Loucy (cell line): ENCODE results near the gene CORO2B.

Source experiments
- H2AFZ ChIP-seq: fragments of 200-600 bp; sonication (generic); 2 replicates; pipeline ENCODE4 v1.6.0; 2016; ENCODE audit warnings: antibody characterized with exemption, mild to moderate bottlenecking, low read length, moderate library complexity
- H3F3A ChIP-seq: fragments of 200-600 bp; 2 replicates; pipeline ENCODE4 v1.6.0; 2016; ENCODE audit warnings: antibody characterized with exemption, low read depth, mild to moderate bottlenecking
- H3K27me3 ChIP-seq: fragments of 200-600 bp; sonication (generic); 2 replicates; pipeline ENCODE4 v1.6.1; 2014; ENCODE audit warnings: low read length, mild to moderate bottlenecking; ENCODE audit not compliant: insufficient read depth, poor library complexity, severe bottlenecking
- H3K36me3 ChIP-seq: fragments of 200-600 bp; sonication (generic); 2 replicates; pipeline ENCODE4 v1.6.1; 2016; ENCODE audit warnings: low read length; ENCODE audit not compliant: insufficient read depth
- H3K4me1 ChIP-seq: fragments of 200-600 bp; sonication (generic); 2 replicates; pipeline ENCODE4 v1.5.1; 2014; ENCODE audit warnings: low read length, mild to moderate bottlenecking; ENCODE audit not compliant: insufficient read depth, poor library complexity, severe bottlenecking
- H3K4me2 ChIP-seq: fragments of 200-600 bp; sonication (generic); 2 replicates; pipeline ENCODE4 v1.6.0; 2014; ENCODE audit warnings: antibody characterized with exemption, low read length, low read depth, mild to moderate bottlenecking; ENCODE audit not compliant: poor library complexity, severe bottlenecking
- H3K4me3 ChIP-seq: fragments of 200-600 bp; sonication (generic); 2 replicates; pipeline ENCODE4 v1.5.1; 2014; ENCODE audit warnings: low read length, mild to moderate bottlenecking, mixed read lengths; ENCODE audit not compliant: poor library complexity, severe bottlenecking
- H3K79me2 ChIP-seq: fragments of 200-600 bp; sonication (generic); 2 replicates; pipeline ENCODE4 v1.6.1; 2014; ENCODE audit warnings: low read length; ENCODE audit not compliant: insufficient read depth
- H3K9ac ChIP-seq: fragments of 200-600 bp; sonication (generic); 2 replicates; pipeline ENCODE4 v1.6.0; 2014; ENCODE audit warnings: mild to moderate bottlenecking, low read depth, low read length, moderate library complexity; ENCODE audit not compliant: poor library complexity, severe bottlenecking
- H3K9me2 ChIP-seq: fragments of 200-600 bp; sonication (generic); replicated peaks from 2 replicates; pipeline ENCODE4 v1.6.1; 2016; ENCODE audit warnings: low read depth, low read length, mixed read lengths
- H3K9me3 ChIP-seq: fragments of 200-600 bp; sonication (generic); 2 replicates; pipeline ENCODE4 v1.6.1; 2014; ENCODE audit warnings: mild to moderate bottlenecking, antibody characterized with exemption, low read length, low read depth; ENCODE audit not compliant: insufficient read depth
- H4K20me1 ChIP-seq: fragments of 200-600 bp; sonication (generic); 2 replicates; pipeline ENCODE4 v1.6.0; 2014; ENCODE audit warnings: antibody characterized with exemption, low read length, mild to moderate bottlenecking; ENCODE audit not compliant: insufficient read depth, poor library complexity, severe bottlenecking
- EZH2phosphoT487 ChIP-seq: fragments of 200-600 bp; IDR thresholded peaks from 2 replicates; pipeline ENCODE4 v1.6.1; 2018; ENCODE audit warnings: antibody characterized with exemption, mild to moderate bottlenecking, moderate library complexity, borderline replicate concordance
- TF ChIP-seq, protein P1 (sequence below): fragments of 200-600 bp; sonication (generic); conservative IDR thresholded peaks from 2 replicates; pipeline ENCODE4 v1.5.1; 2014; ENCODE audit warnings: mild to moderate bottlenecking, antibody characterized with exemption, low read length

Gene CORO2B

DNA sequence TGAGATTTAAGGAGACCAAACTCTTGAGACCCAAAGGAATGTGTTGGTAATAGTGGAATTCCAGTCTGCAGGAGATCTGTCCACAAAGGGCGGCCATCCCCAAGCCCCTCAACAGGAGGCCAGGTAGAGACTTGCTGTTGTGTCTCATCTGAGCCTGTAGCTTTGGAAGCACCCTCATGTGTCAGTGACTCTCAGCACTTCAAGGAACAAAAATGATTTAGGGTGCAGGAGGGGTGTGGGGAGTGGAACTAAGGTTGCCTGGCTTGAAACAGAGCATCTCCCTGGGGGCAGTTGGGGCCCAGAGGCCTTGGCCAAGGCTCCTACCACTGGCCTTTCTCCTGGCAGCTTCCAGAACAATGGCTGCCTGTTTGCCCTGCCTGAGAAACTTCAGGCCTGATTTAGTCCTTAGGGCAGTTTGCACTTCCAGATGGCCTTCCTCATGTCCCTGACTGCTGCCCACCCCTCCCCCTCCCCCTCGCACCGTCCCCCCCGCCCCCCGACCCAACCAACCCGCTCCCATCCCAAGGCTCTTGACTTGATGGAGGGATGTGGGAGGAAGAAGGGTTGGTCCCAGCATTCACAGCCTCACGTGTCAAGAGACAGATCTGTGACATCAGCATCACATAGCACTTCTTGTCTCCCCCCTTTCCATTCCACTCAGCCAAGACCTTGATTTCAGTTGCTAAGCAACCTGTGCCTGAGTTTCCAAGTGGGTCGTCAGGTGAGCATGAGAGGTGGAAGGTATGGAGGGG is 77.1 kb downstream of the CORO2B start:
- no peaks in the 10 kb centered on the region for H3K27me3 ChIP-seq
- no peaks in the 10 kb centered on the region for H3K9me3 ChIP-seq
- H3K4me1 ChIP-seq: no peaks in the 10 kb centered on the region
- no peak overlapping the region for H2AFZ ChIP-seq
- H3K4me3 ChIP-seq: no peak overlapping the region
- H3K79me2 ChIP-seq: no peaks in the 10 kb centered on the region
- no peaks in the 10 kb centered on the region for H3K9me2 ChIP-seq
- no peaks in the 10 kb centered on the region for H4K20me1 ChIP-seq
- TF ChIP-seq, protein P1, sequence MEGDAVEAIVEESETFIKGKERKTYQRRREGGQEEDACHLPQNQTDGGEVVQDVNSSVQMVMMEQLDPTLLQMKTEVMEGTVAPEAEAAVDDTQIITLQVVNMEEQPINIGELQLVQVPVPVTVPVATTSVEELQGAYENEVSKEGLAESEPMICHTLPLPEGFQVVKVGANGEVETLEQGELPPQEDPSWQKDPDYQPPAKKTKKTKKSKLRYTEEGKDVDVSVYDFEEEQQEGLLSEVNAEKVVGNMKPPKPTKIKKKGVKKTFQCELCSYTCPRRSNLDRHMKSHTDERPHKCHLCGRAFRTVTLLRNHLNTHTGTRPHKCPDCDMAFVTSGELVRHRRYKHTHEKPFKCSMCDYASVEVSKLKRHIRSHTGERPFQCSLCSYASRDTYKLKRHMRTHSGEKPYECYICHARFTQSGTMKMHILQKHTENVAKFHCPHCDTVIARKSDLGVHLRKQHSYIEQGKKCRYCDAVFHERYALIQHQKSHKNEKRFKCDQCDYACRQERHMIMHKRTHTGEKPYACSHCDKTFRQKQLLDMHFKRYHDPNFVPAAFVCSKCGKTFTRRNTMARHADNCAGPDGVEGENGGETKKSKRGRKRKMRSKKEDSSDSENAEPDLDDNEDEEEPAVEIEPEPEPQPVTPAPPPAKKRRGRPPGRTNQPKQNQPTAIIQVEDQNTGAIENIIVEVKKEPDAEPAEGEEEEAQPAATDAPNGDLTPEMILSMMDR: no peak
- no peak for TF ChIP-seq EZH2phosphoT487
- H3K9ac ChIP-seq: no peak overlapping the region
- H3K36me3 ChIP-seq: no peaks in the 10 kb centered on the region
- no peaks in the 10 kb centered on the region for H3F3A ChIP-seq
- no peak overlapping the region for H3K4me2 ChIP-seq

DNA sequence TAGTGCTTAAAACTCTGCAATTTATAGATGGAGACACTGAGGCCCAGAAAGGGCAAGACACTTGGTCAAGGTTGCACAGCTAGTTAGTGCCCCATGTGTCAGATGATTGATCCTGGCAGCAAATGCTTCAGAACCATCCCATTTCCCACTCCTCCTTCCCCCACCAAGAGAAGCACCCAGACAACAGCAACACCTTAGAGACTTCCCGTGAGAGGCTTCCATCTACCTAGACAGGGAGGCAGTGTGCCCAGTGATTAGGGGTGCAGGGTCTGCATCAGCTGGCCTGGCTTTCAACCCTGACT is 77.6 kb downstream of the CORO2B start:
- Histone ChIP-seq H3K9ac (no peak overlapping the region), H4K20me1 (no peaks in the 10 kb centered on the region), H3K9me2 (no peaks in the 10 kb centered on the region), H3K9me3 (no peaks in the 10 kb centered on the region), H3K36me3 (no peaks in the 10 kb centered on the region), H3K4me3 (no peak overlapping the region), H3K4me1 (no peaks in the 10 kb centered on the region), H3K4me2 (no peak overlapping the region), H3F3A (no peaks in the 10 kb centered on the region), H2AFZ (no peak overlapping the region), H3K79me2 (no peaks in the 10 kb centered on the region), H3K27me3 (no peaks in the 10 kb centered on the region)
- TF ChIP-seq, protein P1: no peak
- TF ChIP-seq EZH2phosphoT487: no peak

DNA sequence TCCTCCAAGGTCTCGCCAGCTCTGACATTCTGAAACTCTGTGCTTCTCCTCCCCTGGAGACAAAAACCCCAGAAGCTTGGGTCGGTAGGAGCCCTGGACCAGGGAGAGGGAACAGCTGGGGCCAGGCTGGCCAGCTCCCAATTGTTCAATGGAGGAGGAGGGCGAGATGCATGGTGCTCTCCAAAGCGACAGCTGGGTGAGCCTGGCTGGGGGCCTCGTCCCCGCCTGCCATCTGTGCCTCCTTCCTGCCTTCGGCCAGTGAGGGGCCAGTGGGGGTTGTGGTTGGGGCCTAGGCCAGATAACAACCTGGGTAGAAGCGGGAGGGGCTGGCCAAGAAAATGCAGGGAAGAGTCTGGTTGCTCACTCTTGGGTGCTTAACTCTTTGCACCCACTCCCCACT is 79.4 kb downstream of the CORO2B start:
- Histone ChIP-seq H3K4me2 (no peak overlapping the region), H4K20me1 (no peaks in the 10 kb centered on the region), H3K4me1 (no peaks in the 10 kb centered on the region), H3K9me3 (no peaks in the 10 kb centered on the region), H3K27me3 (no peaks in the 10 kb centered on the region), H2AFZ (no peak overlapping the region), H3K4me3 (no peak overlapping the region), H3F3A (no peaks in the 10 kb centered on the region), H3K9ac (no peak overlapping the region), H3K79me2 (no peaks in the 10 kb centered on the region), H3K9me2 (no peaks in the 10 kb centered on the region), H3K36me3 (no peaks in the 10 kb centered on the region)
- no peak for TF ChIP-seq EZH2phosphoT487
- TF ChIP-seq, protein P1: no peak
